Measurements from ENCODE around the gene CDC34.

DNA sequence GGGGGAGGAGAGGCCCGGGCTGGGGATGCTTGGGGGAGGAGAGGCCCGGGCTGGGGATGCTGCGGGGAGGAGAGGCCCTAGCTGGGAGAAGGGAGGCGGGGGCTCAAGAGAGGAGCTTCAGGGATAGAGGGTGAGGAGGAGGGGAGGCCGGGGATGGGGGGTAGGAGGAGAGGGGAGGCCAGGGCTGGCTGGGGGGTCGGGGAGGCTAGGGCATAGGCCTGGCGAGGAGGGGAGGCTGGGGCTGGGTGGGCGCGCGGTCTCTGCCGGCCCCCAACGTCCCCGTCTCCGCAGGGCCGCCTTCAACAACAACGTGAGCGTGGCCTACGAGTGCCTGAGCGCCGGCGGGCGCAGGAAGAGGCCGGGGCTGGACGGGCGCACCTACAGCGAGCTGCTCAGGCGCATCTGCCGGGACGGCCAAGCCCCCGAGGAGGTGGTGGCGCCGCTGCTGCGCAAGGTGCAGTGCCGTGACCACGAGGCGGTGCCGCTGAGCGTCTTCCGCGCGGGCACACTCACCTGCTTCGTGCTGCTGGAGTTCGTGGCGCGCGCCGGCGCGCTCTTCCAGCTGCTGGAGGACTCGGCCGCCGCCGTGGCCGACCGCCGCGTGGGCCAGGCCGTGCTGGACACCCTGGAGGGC, 12.8 kb upstream of the CDC34 start:
- TF ChIP-seq, protein P1, sequence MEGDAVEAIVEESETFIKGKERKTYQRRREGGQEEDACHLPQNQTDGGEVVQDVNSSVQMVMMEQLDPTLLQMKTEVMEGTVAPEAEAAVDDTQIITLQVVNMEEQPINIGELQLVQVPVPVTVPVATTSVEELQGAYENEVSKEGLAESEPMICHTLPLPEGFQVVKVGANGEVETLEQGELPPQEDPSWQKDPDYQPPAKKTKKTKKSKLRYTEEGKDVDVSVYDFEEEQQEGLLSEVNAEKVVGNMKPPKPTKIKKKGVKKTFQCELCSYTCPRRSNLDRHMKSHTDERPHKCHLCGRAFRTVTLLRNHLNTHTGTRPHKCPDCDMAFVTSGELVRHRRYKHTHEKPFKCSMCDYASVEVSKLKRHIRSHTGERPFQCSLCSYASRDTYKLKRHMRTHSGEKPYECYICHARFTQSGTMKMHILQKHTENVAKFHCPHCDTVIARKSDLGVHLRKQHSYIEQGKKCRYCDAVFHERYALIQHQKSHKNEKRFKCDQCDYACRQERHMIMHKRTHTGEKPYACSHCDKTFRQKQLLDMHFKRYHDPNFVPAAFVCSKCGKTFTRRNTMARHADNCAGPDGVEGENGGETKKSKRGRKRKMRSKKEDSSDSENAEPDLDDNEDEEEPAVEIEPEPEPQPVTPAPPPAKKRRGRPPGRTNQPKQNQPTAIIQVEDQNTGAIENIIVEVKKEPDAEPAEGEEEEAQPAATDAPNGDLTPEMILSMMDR (IDR thresholded peaks at IDR 0.05), result peak in 1 of 4 donors; percentile 11
- TF ChIP-seq POLR2A (IDR thresholded peaks at IDR 0.05), result no peak
